Measurements from ENCODE around the gene ISCU. TPM values are rescaled to one million over a fixed set of nuclear protein-coding genes. Genes with fewer than 3 reads are reported as not detected.
"Not testable (repeated sequence)": the region's sequence is repeated elsewhere in the genome, so short reads cannot be mapped to it uniquely, and the experiment has no call there.

ISCU gene
- total RNA-seq, 1 donor from 2014 or later, result 55.5 TPM

DNA sequence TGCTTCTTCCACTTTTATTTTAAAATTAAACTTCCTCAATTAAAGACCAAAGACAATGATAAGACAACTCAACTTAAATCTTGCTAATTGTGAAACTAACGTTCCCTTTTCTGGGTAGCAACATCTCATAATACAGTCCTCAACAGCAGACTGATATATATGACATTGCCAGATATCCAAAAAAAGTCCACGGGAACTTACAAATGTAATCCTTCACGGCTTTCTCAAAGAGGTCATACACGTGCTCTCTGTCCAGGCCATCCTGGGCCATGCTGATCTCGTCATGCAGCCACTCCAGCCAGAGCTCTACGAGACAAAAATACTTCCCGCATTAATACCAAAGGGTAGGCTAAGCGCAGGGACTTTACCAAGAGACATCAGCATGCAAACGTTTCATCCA is 14.7 kb upstream of the ISCU start:
- Mint-ChIP-seq H3K9me3 (no peaks in the 10 kb centered on the region), H3K36me3 (ENCODE audit: low read depth) (peaks cover 5% of the 10 kb centered on the region), H3K4me3 (no peak overlapping the region), H3K4me1 (peaks cover 4% of the 10 kb centered on the region), H3K27me3 (ENCODE audit: low read depth) (no peaks in the 10 kb centered on the region), H3K27ac (ENCODE audit: unreplicated experiment) (no peak overlapping the region)
- no peak for DNase-seq (ENCODE audit: low read depth, low spot score)
- TF ChIP-seq, protein P1, sequence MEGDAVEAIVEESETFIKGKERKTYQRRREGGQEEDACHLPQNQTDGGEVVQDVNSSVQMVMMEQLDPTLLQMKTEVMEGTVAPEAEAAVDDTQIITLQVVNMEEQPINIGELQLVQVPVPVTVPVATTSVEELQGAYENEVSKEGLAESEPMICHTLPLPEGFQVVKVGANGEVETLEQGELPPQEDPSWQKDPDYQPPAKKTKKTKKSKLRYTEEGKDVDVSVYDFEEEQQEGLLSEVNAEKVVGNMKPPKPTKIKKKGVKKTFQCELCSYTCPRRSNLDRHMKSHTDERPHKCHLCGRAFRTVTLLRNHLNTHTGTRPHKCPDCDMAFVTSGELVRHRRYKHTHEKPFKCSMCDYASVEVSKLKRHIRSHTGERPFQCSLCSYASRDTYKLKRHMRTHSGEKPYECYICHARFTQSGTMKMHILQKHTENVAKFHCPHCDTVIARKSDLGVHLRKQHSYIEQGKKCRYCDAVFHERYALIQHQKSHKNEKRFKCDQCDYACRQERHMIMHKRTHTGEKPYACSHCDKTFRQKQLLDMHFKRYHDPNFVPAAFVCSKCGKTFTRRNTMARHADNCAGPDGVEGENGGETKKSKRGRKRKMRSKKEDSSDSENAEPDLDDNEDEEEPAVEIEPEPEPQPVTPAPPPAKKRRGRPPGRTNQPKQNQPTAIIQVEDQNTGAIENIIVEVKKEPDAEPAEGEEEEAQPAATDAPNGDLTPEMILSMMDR (conservative IDR thresholded peaks at IDR 0.05), result no peak

DNA sequence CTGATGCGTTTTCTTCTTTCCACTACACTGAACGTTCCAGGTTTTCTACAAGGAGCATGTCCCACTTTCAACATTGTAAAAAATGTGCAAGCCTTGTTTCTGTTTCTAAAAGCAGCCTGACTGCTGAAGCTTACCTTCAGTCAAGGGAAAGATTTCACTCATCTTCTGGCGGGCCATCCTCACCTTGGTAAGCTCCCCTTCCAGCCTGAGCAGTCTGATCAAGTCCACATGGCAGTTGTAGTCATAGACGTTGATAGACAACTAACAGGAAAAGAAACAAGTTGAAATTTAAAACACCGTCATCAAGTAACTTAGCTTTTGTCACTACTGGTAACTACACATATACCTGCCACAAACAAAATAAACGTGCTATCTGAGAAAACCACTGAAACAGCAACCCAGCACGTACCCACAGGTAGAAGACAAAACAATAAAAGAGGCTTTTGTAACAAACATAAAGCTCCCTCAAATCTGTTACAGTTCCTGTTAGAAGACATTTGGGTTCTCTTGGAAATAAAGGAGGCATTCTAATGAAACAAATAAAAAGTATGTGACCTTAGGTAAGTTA is 13.4 kb upstream of the ISCU start:
- Mint-ChIP-seq H3K4me1 (peaks cover 10% of the 10 kb centered on the region), H3K27me3 (ENCODE audit: low read depth) (no peaks in the 10 kb centered on the region), H3K9me3 (no peaks in the 10 kb centered on the region), H3K4me3 (no peak overlapping the region), H3K27ac (ENCODE audit: unreplicated experiment) (no peak overlapping the region), H3K36me3 (ENCODE audit: low read depth) (peaks cover 4% of the 10 kb centered on the region)
- DNase-seq (ENCODE audit: low read depth, low spot score), result no peak
- TF ChIP-seq, protein P1 (conservative IDR thresholded peaks at IDR 0.05), result no peak

- no peaks in the 10 kb centered on the region for H3K27me3 Mint-ChIP-seq (ENCODE audit: low read depth)
- peaks cover 3% of the 10 kb centered on the region for H3K36me3 Mint-ChIP-seq (ENCODE audit: low read depth)
- peaks cover 11% of the 10 kb centered on the region for H3K4me1 Mint-ChIP-seq
- no peak overlapping the region for H3K4me3 Mint-ChIP-seq
- TF ChIP-seq, protein P1 (conservative IDR thresholded peaks at IDR 0.05), result no peak
- no peaks in the 10 kb centered on the region for H3K9me3 Mint-ChIP-seq
- DNase-seq (ENCODE audit: low read depth, low spot score), result no peak
- no peak overlapping the region for H3K27ac Mint-ChIP-seq (ENCODE audit: unreplicated experiment)
Observed at GRCh38 chr12:108551535-108551934, 10.9 kb upstream of the ISCU start.

- Mint-ChIP-seq H3K36me3 (ENCODE audit: low read depth) (no peaks in the 10 kb centered on the region), H3K4me3 (no peak overlapping the region), H3K4me1 (peaks cover 14% of the 10 kb centered on the region), H3K9me3 (no peaks in the 10 kb centered on the region), H3K27me3 (ENCODE audit: low read depth) (no peaks in the 10 kb centered on the region), H3K27ac (ENCODE audit: unreplicated experiment) (no peak overlapping the region)
- no peak for DNase-seq (ENCODE audit: low read depth, low spot score)
- TF ChIP-seq, protein P1 (conservative IDR thresholded peaks at IDR 0.05), result no peak
Observed at GRCh38 chr12:108553799-108554198, 8.6 kb upstream of the ISCU start.

GRCh38 chr12:108555383-108555782 is 7.0 kb upstream of the ISCU start:
- DNase-seq (ENCODE audit: low read depth, low spot score); H3K9me3 Mint-ChIP-seq; H3K36me3 Mint-ChIP-seq (ENCODE audit: low read depth); H3K27me3 Mint-ChIP-seq (ENCODE audit: low read depth); H3K27ac Mint-ChIP-seq (ENCODE audit: unreplicated experiment); H3K4me3 Mint-ChIP-seq: not testable (repeated sequence)
- peaks cover 23% of the 10 kb centered on the region for H3K4me1 Mint-ChIP-seq

DNA sequence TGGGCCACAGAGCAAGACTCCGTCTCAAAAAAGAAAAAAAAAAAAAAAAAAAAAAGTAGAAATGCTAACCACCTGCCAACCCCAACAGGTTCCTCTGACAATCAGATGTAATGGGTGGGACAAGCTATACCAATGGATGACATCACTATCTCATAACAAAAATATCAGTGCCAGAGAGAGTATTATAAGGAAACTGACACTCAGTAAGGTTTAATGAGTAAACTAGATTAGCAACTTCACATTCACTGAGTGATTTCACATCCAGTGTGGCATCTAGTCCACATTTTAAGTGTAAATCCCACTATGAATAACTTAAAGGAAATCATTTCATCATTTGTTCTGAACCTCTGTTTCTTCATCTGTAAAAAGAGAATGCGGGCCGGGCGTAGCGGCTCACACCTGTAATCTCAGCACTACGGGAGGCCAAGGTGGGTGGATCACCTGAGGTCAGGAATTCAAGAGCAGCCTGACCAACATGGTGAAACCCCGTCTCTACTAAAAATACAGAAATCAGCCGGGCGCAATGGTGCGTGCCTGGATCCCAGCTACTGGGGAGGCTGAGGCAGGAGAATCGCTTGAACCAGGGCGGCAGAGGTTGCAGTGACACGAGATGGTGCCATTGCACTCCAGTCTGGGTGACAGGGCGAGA is 3.3 kb upstream of the ISCU start:
- H3K9me3 Mint-ChIP-seq, result no peaks in the 10 kb centered on the region
- DNase-seq (ENCODE audit: low read depth, low spot score), result no peak
- H3K27me3 Mint-ChIP-seq (ENCODE audit: low read depth), result no peaks in the 10 kb centered on the region
- peak overlapping the region; percentile 75 for H3K4me3 Mint-ChIP-seq
- H3K4me1 Mint-ChIP-seq, result peaks cover 36% of the 10 kb centered on the region
- no peaks in the 10 kb centered on the region for H3K36me3 Mint-ChIP-seq (ENCODE audit: low read depth)
- H3K27ac Mint-ChIP-seq (ENCODE audit: unreplicated experiment), result no peak overlapping the region
- TF ChIP-seq, protein P1 (conservative IDR thresholded peaks at IDR 0.05), result no peak

Measured in neural crest cell (in vitro differentiated cells).